GM18907 (cell line): ENCODE results near the gene SELENBP1.
A peak's percentile ranks its signal among the peaks of the same experiment; 100 is the strongest.

Source experiments
- ATAC-seq: cut with Tn5 transposase; IDR thresholded peaks from one replicate; pipeline ENCODE4 v1.9.1; 2021; ENCODE audit warnings: mild to moderate bottlenecking, moderate library complexity; ENCODE audit not compliant: unreplicated experiment

SELENBP1 gene

DNA sequence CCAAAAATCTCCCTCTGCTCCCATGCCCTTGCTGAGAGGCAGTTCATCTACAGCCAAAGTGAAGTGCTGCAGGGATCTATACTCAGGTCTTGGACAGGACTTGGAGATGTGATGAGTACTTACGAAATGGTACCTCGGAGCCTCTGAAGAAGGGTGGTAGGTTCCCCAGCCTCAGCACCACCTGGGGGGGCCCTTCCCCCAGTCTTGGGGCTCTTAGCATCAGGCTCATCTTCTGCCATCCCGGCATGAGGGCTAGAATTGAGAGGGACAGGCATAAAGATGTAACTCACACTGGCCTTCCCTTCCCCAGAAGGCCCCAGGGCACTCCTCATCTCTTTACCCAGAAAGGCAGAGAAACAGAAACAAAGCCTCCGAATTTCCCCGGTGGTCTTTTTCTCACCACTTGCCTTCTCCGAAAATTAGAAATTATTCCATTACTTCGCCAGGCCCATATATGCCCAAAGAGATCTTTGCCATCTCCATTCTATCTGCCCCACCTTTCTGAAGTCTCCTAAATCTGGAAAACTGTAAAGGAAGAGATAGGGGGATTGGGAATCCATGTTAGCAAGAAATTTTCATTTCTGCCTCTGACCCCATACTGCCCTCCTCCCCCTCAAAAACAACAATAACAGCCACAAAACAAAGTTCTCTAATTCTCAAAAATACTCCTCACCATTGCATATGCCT, 26.3 kb downstream of the SELENBP1 start:
- no peak for ATAC-seq

DNA sequence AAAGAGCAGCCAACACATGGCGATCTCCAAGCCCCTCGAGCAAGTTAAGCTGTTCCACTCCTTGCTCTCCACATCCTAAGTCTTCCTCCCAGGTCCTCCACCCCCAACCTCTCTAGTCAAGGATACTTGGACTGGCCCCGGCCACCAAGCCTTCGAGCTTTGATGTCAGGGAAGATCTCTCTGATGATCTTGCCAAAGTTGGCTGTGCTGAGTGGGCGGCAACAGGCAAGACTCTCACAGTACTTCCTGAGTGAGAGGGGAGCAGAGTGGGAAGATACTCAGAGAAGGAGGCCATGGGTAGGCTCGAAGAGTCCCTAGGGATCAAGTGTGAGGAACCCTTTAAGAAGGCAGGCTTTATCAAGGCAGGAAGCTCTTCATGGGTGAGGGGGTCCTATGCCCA, 28.2 kb downstream of the SELENBP1 start:
- ATAC-seq: no peak

DNA sequence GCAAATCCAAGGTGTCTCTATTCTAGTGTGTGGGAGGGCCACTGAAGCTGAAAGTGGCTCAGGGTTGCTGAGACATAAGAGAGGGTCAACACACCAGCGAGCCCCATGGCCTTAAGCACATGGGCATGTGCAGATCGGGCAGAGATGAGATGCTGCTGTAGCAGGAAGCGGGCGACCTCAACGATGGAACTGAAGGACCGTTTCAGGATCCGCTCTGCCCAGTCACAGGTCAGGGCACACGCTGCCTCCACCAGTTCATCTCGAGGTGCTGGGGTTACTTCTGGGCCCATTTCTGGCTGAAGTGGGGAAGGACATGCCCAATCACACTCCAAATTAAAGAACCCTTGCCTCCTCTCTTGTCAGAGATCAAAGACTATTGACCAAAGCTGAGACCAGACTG, 28.9 kb downstream of the SELENBP1 start:
- no peak for ATAC-seq

GRCh38 chr1:151342569-151342968, 29.9 kb downstream of the SELENBP1 start:
- no peak for ATAC-seq

GRCh38 chr1:151342021-151342420, 30.5 kb downstream of the SELENBP1 start:
- ATAC-seq: no peak

- no peak for ATAC-seq
Observed at GRCh38 chr1:151340870-151341754, 31.4 kb downstream of the SELENBP1 start.

DNA sequence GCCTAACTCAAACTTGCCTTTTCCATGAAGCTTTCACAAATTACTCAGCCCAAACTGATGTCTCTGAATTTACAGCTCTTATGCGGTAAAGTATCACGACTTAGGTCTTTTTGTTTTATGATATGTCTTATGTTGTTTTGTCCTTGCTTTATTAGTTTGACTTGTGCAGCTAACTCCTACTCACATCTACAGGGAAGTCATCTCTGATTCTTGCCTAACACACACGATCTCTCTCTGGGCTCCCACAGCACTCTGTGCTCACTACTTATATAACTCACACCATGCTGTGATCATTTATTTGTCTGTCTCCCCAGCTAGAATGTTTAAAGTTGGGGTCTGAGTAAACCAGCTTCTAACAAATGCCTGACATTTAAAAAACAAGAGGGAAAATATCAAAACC, 35.9 kb downstream of the SELENBP1 start:
- ATAC-seq: no peak

DNA sequence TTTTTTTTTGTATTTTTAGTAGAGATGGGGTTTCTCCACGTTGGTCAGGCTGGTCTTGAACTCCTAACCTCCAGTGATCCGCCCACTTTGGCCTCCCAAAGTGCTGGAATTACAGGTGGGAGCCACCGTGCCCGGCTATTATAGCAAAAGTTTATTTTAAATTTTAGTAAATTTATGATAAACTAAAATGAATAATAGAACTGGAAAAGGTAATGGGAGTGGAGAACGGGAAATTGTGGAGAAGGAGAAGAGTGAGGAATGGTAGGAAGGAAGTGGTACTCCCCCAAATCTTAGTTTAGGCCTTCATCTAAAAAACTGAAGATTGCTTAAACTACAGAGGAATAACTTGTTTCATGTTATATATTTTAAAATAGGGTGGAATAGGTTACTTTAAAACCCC, 37.7 kb downstream of the SELENBP1 start:
- ATAC-seq: no peak

DNA sequence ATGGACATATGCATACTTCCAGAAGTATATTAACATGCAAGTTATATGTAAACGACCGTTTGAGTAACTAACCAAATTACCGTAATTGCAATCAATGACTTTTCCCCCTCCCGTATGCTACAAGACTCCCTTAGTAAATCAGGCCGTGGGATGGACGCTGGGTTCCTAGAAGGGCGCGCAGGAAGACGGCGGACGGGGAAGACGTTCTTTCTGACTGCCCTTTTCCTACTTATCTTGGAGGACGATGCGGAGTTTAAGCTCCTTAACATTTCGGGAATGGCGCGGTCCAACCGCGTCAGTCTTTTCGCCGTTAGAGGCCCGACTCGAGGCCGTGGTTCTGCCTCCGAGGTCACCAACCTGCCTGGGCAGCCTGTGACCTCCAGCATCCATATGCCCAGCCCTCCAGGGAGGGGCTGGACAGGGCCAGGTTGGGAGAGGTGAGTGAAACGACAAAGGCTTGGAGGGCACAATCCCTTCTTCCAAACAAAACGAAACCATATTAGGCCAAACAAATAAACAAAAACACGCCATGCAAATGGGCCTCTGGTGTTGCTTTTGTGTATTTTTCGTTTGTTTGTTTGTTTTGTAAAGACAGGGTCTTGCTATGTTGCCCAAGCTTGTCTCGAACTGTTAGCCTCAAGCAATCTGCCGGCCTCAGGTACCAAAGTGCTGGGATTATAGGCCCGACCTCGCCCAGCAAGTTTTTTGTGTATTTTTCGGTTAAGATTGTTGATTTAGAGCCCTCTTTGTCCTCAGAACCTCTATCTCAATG, 44.4 kb downstream of the SELENBP1 start:
- ATAC-seq: peak; percentile 24

GRCh38 chr1:151327223-151327902, 45.1 kb downstream of the SELENBP1 start, which contains the start of gene PI4KB:
TSS of gene PI4KB (minus strand) at chr1:151327416. CDS start at chr1:151316481, 10,935 bp downstream.
- ATAC-seq: peak; percentile 82

DNA sequence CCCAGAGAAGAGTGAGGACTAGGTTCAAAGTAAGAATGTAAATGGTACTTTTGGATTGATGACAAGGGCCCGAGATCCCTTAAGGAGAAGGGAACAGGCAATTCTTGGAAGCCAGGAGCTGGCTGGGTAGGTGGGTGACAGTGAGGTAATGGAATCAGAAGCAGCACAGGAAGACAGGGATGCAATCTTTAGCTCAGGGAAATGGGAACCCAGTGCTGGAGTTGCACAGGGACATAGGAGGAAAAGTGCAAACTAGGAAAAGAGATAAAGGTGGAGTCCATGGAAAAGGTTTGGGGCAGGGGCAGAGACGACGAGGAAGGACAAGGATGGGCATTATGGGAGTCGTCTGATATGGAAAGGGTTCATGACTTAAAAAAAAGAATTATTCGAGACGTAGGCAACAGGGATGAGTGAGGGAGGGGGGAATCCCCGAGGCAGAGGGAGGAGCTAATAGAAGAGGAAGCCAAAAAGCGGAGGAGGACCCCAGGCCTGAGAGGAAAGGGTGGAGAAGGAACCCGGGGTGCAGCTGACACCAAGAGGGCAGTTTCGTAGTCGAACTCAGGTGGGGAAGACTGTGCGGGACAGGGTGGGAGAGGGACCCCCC, 45.8 kb downstream of the SELENBP1 start:
- peak; percentile 58 for ATAC-seq

DNA sequence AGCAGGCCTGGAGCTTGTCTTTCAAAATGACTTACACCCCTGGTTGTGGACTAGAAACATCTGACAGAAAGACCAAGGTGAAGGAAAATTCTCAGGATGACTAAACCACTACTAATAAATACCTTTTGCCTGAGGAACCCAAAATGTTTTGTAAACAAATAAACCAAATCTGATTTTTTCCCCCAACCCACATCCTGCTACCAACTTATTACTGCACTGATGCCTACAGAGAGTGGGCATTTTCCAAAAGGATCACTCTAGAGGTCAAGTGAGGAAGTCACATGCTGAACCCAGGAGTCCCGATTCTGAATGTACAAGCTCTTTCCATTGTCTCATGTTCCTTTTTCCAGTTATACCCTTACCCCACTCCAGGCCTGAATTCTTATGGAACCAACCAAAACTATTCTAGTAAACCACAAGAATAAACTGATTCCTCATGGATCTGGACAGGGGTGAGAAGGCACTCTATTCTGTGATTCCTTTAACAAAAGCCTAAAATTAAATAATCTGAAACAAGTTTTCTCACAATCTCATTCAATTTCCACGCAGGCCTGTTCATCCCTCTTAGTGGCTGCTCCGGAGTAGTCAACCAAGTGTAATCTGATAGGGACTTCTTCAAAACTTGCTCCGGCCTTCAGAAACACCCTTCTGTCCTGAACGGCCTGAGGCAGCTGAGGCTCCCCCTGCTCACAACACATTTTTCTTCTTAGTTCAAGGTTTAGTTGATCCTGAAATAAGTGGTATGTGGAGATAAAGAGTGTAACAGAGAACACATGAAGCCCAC, 46.7 kb downstream of the SELENBP1 start:
- ATAC-seq: no peak

- ATAC-seq: no peak
Observed at GRCh38 chr1:151325231-151325630, 47.3 kb downstream of the SELENBP1 start.

- no peak for ATAC-seq
Observed at GRCh38 chr1:151324390-151324930, 48.0 kb downstream of the SELENBP1 start.

GRCh38 chr1:151318975-151319374, 53.5 kb downstream of the SELENBP1 start:
- no peak for ATAC-seq

DNA sequence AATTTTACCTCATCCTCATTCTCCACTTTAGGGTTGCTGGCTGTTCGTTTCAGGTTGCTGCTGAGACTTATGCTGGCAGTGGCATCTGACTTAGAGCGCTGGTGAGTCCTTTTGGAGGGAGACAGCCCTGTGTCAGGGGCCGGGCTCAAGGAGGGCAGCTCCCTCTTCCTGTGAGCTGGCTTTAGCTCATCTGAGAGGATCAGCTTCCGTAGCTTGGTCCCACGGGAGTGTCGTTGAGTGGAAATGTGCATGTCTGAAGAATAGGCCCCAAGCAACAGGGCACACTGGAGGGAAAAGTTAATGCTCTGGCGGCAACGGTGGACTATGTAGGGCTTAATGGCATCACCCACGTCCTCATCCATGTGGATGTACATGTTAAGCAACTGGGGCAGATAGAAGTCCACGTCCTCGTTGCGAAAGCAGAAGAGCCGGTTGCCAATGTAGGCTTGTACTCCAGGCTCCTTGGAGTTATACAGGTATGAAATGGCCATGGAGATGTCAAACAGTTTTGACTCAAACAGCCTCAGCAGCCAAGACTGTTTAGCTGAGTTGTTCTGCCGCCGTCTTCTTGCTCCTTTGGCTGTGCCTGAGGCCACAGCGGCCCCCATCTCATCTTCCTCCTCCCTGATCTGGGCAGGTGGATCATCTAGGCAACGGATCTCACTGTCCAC, 56.8 kb downstream of the SELENBP1 start:
- ATAC-seq: no peak
